Fibroblast of peridontal ligament (primary cell): ENCODE results near the gene ME3.

Experiments used
- DNase-seq: peaks from one replicate; pipeline ENCODE4 v3.0.0-alpha.2; 2010; ENCODE audit errors: extremely low read depth

The ME3 gene

GRCh38 chr11:86672007-86672621 is at the start of gene ME3:
Gene ME3, minus strand, starts transcription at chr11:86672616.
- DNase-seq: no peak

GRCh38 chr11:86722006-86722405 is 49.6 kb upstream of the ME3 start:
- peak; percentile 83 for DNase-seq

GRCh38 chr11:86720546-86720945 is 48.1 kb upstream of the ME3 start:
- DNase-seq: peak; percentile 16

GRCh38 chr11:86719781-86720463 is 47.5 kb upstream of the ME3 start:
- peak; percentile 67 for DNase-seq

- DNase-seq: no peak
Observed at GRCh38 chr11:86718999-86719398, 46.6 kb upstream of the ME3 start.

GRCh38 chr11:86718521-86718920 is 46.1 kb upstream of the ME3 start:
- no peak for DNase-seq

GRCh38 chr11:86717817-86718501 is 45.5 kb upstream of the ME3 start:
- DNase-seq: no peak

GRCh38 chr11:86715611-86716010 is 43.2 kb upstream of the ME3 start:
- DNase-seq: no peak

GRCh38 chr11:86713552-86713951 is 41.1 kb upstream of the ME3 start:
- no peak for DNase-seq

GRCh38 chr11:86710936-86711335 is 38.5 kb upstream of the ME3 start:
- DNase-seq: no peak

GRCh38 chr11:86708669-86709068 is 36.3 kb upstream of the ME3 start:
- DNase-seq: no peak

GRCh38 chr11:86706338-86707131 is 34.1 kb upstream of the ME3 start:
- no peak for DNase-seq

- DNase-seq: no peak
Observed at GRCh38 chr11:86704710-86705109, 32.3 kb upstream of the ME3 start.

GRCh38 chr11:86703987-86704386 is 31.6 kb upstream of the ME3 start:
- DNase-seq: no peak

- DNase-seq: no peak
Observed at GRCh38 chr11:86702220-86702983, 30.0 kb upstream of the ME3 start.

GRCh38 chr11:86699040-86699791 is 26.8 kb upstream of the ME3 start:
- peak; percentile 46 for DNase-seq

- DNase-seq: no peak
Observed at GRCh38 chr11:86698639-86699038, 26.2 kb upstream of the ME3 start.

GRCh38 chr11:86696451-86696850 is 24.0 kb upstream of the ME3 start:
- DNase-seq: no peak

- DNase-seq: peak; percentile 94
Observed at GRCh38 chr11:86696004-86696403, 23.6 kb upstream of the ME3 start.

- DNase-seq: no peak
Observed at GRCh38 chr11:86695373-86695772, 23.0 kb upstream of the ME3 start.

GRCh38 chr11:86693518-86693917 is 21.1 kb upstream of the ME3 start:
- DNase-seq: no peak
